ENCODE results near the gene TBCD.

The TBCD gene

GRCh38 chr17:82872591-82873520 is 121.0 kb downstream of the TBCD start:
- DNase-seq = no peak

DNA sequence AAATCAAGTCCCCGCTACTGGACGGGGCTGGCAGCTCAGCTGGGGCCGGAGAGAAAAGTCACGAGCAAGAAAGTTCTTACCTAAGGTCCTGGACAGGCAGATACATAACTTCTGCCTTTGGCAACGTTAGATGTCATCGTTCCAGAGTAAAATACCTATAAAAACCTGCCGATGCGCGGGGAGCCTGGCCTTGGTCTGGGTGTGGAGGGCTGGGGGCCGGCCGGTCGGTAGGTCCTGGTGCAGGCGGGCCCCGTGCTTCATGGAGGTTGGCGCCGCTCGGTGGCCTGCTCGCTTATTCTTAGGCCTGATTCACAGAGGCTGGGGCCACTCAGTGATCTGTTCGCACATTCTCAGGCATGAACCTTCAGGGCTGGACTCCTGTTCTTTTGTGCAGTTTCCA is 121.7 kb downstream of the TBCD start:
- DNase-seq = no peak

GRCh38 chr17:82874011-82874835 is 122.4 kb downstream of the TBCD start:
- DNase-seq = no peak

- no peak for DNase-seq
These were observed 123.6 kb downstream of the TBCD start for GRCh38 chr17:82875407-82875856.

DNA sequence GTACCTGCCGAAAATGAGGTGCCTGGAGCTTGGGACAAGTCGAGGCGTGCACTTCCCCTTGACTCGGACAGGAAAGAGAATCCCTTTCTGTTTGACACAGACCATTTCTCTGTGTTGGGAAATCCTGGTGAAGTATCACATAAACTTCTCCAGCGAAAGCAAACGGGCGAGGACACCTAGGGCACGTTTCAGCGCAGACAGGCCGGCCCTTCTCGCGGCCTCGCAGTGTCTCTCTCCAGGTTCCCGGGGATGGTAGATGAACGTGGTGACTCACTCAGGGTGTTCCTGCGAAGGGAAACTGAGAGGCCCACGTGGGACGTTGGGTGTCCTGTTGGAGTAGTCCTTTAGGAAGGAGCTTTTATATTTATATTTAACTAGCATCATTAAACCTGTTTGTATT is 124.3 kb downstream of the TBCD start:
- DNase-seq = no peak

DNA sequence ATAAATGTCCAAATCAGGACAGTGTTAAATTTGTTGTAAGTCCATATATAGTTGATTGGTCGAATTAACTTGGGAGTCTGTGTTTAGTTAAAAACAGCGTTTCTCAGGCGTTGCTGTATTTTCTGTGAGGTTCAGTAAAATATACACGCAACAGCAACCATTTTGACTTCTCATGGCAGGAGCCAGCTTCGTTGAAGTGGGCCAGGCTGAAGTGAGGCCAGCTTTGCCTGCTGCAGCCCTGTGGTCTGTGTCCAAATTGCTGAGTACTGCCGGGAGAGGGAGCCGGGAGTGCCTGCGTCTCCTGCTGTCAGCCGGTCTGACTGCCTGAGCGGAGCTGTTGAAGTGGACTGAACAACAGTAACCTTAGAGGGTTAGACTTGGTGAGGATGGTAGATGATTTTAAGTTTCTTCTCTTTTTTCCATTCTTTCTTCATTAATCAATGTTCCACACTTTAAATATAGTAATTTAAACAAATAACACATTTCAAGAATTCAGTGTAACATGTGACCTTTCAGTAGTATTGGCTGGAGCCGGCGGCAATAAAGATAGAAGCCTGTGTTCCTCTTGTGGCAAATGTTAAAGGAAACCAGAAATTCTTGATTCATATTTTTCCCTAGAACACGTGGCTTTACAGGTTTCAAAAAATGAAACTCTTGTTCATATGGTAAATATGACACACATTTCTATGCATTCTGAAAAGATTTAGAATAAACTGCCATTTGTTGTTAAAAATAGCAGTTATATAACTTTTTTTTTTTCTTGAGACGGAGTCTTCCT is 124.9 kb downstream of the TBCD start:
- DNase-seq = no peak

- no peak for DNase-seq
These were observed 126.7 kb downstream of the TBCD start for GRCh38 chr17:82878527-82878926.

- DNase-seq = no peak
These were observed 127.4 kb downstream of the TBCD start for GRCh38 chr17:82879241-82879640.

DNA sequence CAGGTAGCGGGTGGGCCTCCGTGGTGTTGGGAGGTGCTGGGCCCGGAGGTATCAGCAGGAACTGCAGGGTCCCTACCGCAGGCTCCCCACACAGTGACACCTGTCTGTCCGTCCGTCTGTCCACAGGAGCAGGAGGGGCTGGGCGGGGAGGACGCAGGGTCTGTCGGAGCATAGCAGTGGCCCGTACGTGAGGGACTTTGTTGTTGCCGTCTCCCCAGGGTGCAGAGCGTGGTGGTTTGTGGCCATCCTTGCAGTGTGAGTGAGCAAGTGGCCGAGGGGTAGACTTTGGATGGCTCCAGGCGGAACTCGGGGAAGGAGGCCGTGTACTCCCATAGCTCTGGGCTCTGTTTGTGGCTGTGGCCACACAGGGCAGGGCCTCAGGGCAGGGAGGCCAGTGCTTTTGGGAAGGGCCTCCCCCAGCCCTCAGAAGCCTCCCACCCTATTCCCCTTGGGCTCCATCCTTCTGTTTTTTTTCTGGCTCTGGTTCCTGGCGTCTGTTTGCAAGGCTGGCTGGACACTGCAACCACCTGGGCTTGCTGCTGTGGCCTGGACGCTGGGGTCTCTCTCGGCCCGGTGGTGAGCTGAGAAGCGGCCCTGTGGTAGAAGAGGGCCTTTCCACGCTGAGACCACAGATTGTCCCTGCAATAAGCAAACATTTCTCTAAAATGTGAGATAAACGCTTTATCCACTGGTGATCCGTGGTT is 128.9 kb downstream of the TBCD start:
- DNase-seq = no peak

DNA sequence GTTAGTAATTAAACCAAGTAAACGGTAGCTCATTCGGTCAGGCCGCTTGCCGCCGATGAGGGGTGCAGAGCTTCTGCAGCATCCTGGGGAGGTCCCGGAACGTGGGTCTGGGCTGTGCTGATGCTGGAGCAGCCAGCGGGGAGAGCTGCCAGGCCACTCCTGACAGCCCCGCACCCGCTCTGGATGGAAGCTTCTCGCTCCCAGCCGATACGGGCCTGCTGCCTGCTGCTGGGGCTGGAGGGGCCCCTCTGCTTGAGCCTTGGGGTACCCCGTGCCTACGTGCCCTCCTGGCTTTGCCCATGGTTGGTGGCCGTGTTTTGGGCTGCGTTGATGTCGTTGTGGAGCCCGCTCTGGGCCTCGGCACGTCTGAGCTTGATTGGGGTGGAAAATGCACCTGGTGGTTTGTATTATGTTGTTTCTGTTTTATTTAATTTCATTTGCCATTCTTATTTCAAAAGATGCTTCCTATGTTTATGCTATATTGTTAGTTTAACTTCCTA is 129.5 kb downstream of the TBCD start:
- no peak for DNase-seq

DNA sequence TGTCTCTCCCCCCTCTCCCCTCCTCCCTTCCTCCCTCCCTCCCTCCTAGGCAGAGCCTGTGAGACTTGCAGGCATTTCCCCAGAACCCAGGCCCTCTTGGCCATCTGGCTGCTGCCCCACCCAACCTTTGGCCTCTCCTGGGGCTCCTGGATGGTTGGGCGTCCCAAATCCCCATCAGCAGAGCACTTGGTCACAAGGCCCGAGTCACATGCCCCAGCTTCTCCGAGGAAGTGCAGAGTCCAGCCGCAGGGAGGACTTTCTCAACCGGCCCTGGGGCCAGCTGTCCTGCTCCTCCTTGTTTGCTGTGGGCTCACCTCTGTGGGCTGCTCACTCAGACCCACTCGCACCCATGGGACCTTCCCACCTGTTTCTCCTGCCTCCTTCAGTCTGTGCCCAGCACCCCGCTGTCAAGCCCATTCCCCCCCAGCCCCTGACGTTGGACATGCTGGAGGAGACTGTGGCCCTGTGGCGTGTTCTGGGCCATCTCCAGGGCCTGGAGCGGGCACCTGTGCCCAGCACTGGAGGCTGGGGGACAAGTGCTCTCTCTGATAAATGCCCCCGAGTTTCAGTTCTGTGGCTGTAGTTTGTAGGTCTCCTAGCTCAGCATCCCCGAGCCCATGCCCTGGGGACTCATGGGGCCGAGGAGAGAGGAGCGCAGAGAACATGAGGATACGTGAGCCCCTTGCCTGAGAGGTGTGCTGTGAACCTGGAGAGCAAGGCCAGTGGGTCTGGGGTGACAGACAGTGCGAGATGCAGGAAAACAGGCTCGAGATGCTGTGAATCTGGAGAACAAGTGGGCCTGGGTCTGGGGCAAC is 130.2 kb downstream of the TBCD start:
- DNase-seq = no peak

- peak; percentile 85 for DNase-seq
These were observed 131.0 kb downstream of the TBCD start for GRCh38 chr17:82882715-82883418.

DNA sequence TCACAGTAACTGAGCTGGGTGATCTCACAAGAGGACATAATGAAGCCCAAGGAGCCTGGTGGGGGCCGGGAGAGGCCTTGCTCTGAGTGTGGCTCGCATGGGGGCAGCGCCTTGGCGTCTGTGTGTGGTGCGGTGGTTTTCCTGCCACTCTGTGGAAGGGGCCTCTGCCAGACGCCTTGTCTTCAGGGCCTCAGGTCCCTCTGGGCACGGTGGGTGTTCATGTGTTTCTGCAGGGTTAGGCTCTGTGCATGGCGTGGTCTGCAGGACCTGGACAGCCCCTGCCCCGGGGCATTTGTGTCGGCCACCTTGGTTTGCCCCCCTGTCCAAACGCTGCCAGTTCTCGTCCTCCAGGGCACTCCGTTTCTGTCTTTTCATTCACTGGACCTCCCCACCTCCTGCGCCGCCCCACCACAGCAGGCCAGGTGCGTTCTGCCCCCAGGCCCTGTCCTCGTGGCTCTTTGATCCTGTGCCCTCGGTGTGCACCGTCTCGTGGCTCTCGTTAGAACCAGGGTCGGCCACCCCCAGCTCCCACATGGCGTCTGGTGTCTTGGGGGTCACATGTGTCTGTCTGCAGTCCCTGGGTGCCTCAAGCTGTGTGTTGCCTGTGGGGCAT is 131.7 kb downstream of the TBCD start:
- no peak for DNase-seq

DNA sequence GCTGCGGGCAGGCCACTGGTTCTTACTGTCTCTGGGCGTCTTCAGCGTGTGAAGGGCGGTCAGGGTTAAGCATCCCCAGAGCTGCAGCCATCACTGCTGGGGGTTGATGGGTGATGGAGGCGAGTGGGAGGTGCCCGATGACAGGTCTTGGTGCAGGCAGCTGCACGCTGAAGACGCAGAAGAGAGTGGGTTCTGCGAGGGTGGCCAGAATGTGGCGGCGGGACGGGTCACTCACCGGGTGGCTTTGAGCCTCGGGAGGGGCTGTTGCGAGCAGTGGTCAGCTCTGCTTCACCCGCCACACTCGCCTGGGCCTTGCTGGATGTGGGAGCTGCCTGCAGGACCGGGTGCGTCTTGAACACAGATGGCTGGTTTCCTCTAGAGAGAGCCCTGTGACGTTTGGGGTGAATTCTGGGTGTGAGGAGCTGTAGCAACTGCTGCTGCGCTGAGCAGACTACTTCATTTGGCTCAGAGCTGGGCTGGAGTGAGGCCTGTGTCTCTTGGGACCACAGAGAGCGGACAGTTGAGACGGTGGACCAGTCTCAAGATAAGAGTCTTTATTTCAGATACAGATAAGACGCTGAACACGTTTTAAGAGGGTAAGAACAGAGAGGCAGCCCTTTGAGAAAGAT is 132.6 kb downstream of the TBCD start:
- DNase-seq = no peak

DNA sequence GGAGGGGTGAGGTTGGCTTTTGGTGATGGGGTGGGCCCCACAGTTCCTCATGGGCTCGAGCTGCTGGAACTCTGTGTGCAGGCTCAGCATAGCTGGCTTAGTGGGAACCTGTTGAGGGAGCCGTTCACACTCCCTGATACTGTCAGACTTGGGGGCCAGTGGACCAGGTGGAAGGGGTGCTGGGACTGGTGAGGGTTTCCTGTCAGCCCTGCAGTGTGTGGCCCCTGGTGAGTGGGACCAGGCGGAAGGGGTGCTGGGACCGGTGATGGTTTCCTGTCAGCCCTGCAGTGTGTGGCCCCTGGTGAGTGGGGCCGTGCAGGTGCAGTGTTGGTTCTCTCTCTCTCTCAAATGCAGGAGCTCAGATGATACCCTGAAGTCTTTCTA is 133.1 kb downstream of the TBCD start:
- DNase-seq = no peak

GRCh38 chr17:82887255-82888164 is 135.6 kb downstream of the TBCD start:
- no peak for DNase-seq

DNA sequence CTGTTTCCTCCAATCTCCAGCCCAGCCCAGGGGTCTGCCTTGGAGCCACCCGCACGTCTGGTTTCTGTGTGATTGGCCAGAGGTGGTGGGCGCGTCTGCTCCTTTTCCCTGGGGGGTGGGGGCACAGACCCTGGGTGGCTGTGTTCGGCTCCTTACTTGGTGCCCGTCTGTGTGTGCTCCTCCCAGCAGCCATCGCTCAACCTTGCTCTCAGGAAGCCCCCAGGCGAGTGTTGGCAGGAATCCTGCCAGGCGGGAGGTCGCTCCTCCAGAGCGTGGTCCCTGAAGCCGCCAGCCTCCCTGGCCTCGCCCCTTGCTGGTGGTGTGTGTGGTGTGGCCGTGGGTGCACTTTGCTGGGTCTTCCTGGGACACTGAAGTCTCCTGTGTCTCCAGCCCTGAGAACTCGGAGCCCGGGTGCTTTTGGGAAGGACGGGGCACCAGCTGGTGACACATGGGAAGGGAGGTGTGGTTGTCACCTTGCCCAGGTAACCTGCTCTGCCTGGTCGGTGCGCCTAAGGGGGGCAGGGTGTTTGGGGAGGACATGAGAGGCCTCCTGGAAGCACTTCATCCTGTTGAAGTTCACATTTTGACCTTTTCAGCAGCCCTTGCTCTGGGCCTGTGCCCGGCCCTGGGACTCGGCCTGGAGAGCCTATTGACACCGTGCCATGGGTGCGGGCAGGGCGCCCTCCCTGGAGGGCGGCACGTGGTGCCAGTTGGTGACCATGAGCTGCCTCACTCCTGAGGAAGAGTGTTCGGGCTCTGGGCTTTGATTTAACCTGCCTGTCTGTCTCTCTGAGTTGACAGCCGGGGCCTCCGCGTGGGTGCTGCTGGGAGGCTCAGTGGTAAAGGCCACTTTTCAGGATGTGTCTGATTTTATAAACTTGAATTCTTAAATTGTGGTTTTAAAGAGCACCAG is 137.0 kb downstream of the TBCD start:
- DNase-seq = no peak
